GM13976 (cell line): ENCODE data around the gene FLNB.

Source experiments
- DNase-seq: peaks from one replicate; pipeline ENCODE4 v3.0.0; 2012; ENCODE audit warnings: low spot score
- CTCF ChIP-seq: IDR thresholded peaks from 2 replicates; pipeline ENCODE4 v1.5.1; 2012; ENCODE audit warnings: borderline replicate concordance, mild to moderate bottlenecking; ENCODE audit not compliant: insufficient read depth; ENCODE audit errors: extremely low read depth, missing control alignments, control extremely low read depth
- in situ Hi-C: fragments of 300-500 bp; cut with MboI; formaldehyde crosslinking; loops from one replicate; pipeline ENCODE4 v1.12.0; 2022; ENCODE audit warnings: low sequenced_read_pairs, mixed read lengths, inconsistent platforms; ENCODE audit not compliant: unreplicated experiment

FLNB gene

GRCh38 chr3:58190882-58191281 is 182.7 kb downstream of the FLNB start:
- no peak for TF ChIP-seq CTCF
- in situ Hi-C loops = no loop called here
- no peak for DNase-seq

GRCh38 chr3:58191361-58191991 is 183.3 kb downstream of the FLNB start:
- no peak for TF ChIP-seq CTCF
- in situ Hi-C loops = no loop called here
- no peak for DNase-seq

GRCh38 chr3:58192069-58192468 is 183.8 kb downstream of the FLNB start:
- no peak for TF ChIP-seq CTCF
- no peak for DNase-seq
- in situ Hi-C loops = no loop called here

- no peak for TF ChIP-seq CTCF
- in situ Hi-C loops = no loop called here
- no peak for DNase-seq
Observed at GRCh38 chr3:58193682-58194407, 185.6 kb downstream of the FLNB start.

- TF ChIP-seq CTCF = no peak
- in situ Hi-C loops = no loop called here
- DNase-seq = no peak
Observed at GRCh38 chr3:58197588-58197987, 189.4 kb downstream of the FLNB start.

GRCh38 chr3:58198362-58198761 is 190.1 kb downstream of the FLNB start:
- in situ Hi-C loops = no loop called here
- no peak for TF ChIP-seq CTCF
- no peak for DNase-seq
